GM12864 (cell line): ENCODE results near the gene TP53.

ENCODE experiments used
- DNase-seq: peaks from one replicate; pipeline ENCODE4 v3.0.0-alpha.2; 2011; ENCODE audit warnings: low read depth
- H3K4me3 ChIP-seq: 2 replicates; pipeline ENCODE4 v1.5.1; 2011; ENCODE audit warnings: mild to moderate bottlenecking, low read depth, low read length, control low read depth
- CTCF ChIP-seq: IDR thresholded peaks from 2 replicates; pipeline ENCODE4 v1.5.1; 2011; ENCODE audit warnings: low read depth, mild to moderate bottlenecking, moderate library complexity, low read length, control low read depth, inconsistent platforms; ENCODE audit errors: missing control alignments

The TP53 gene

GRCh38 chr17:7700510-7700909, 13.2 kb upstream of the TP53 start:
- no peak for DNase-seq
- H3K4me3 ChIP-seq = no peak overlapping the region
- no peak for TF ChIP-seq CTCF

- H3K4me3 ChIP-seq = no peak overlapping the region
- TF ChIP-seq CTCF = no peak
- DNase-seq = no peak
Measured at GRCh38 chr17:7697828-7698588, 10.7 kb upstream of the TP53 start.

- H3K4me3 ChIP-seq = no peak overlapping the region
- TF ChIP-seq CTCF = no peak
- no peak for DNase-seq
Measured at GRCh38 chr17:7695586-7695985, 8.3 kb upstream of the TP53 start.

DNA sequence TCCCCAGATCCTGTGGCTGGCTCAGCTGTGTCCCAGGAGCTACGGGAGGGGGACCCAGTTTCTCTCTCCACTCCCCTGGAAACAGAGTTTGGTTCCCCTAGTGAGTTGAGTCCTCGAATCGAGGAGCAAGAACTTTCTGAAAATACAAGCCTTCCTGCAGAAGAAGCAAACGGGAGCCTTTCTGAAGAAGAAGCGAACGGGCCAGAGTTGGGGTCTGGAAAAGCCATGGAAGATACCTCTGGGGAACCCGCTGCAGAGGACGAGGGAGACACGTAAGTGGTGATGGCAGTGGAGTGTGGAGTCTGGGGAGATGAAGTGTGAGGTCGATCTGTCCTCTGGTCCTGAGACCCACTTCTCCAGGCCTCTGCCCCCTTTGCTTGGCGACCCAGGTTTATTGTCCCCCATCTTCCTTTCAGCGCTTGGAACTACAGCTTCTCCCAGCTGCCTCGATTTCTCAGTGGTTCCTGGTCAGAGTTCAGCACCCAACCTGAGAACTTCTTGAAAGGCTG, 1.6 kb upstream of the TP53 start:
- TF ChIP-seq CTCF = no peak

GRCh38 chr17:7687908-7688807, 868 bp upstream of the TP53 start, which contains the start of gene WRAP53:
Gene WRAP53 (plus strand): TSS chr17:7688477. CDS start chr17:7688649, 172 bp downstream.
- peak; percentile 85 for TF ChIP-seq CTCF
- H3K4me3 ChIP-seq = peak within 1 kb of the TSS; percentile 99
- peak; percentile 95 for DNase-seq

More for the DNA sequence above, 1.6 kb upstream of the TP53 start:
- H3K4me3 ChIP-seq = peak overlapping the region; percentile 99
- no peak for DNase-seq

DNA sequence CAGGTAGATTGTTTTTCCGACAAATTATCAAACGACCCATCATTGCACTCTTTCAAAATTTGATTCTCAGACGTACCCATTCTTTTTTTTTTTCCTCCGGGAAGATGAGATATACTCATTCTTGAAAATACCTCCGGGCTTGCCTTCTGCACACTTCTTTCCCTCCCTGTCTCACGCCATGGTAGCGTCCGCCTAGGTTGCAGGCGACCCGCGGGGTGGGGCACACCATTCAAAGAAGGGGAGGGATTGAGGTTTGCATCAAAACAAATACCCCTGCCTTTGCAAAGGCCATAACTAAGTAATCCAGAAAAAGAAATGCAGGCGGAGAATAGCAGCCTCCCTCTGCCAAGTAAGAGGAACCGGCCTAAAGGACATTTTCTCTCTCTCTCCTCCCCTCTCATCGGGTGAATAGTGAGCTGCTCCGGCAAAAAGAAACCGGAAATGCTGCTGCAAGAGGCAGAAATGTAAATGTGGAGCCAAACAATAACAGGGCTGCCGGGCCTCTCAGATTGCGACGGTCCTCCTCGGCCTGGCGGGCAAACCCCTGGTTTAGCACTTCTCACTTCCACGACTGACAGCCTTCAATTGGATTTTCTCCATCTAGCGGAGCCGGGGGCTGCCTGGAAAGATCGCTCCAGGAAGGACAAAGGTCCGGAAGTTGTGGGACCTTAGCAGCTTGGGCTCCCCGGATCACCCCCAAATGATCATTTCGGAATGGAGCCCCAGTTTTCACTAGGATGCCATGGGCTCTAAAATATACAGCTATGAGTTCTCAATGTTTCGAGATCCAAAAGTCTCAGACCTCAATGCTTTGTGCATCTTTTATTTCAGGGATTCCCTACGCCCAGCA, 843 bp downstream of the TP53 start:
- peak overlapping the region; percentile 96 for H3K4me3 ChIP-seq
- peak; percentile 69 for DNase-seq
- no peak for TF ChIP-seq CTCF
